Smooth muscle cell of bladder (primary cell): ENCODE data around the gene AAK1. TPM values are rescaled to one million over a fixed set of nuclear protein-coding genes. Genes with fewer than 3 reads are reported as not detected.

ENCODE experiments used
- total RNA-seq: library from RNA; depleted of rRNA; stranded (reverse); fragments of >200 nt; gene quantifications from 2 replicates; pipeline ENCODE4 v1.2.3, GENCODE V29; 2014

Gene AAK1
- 17.5 and 20.7 TPM in 2 replicates for total RNA-seq

DNA sequence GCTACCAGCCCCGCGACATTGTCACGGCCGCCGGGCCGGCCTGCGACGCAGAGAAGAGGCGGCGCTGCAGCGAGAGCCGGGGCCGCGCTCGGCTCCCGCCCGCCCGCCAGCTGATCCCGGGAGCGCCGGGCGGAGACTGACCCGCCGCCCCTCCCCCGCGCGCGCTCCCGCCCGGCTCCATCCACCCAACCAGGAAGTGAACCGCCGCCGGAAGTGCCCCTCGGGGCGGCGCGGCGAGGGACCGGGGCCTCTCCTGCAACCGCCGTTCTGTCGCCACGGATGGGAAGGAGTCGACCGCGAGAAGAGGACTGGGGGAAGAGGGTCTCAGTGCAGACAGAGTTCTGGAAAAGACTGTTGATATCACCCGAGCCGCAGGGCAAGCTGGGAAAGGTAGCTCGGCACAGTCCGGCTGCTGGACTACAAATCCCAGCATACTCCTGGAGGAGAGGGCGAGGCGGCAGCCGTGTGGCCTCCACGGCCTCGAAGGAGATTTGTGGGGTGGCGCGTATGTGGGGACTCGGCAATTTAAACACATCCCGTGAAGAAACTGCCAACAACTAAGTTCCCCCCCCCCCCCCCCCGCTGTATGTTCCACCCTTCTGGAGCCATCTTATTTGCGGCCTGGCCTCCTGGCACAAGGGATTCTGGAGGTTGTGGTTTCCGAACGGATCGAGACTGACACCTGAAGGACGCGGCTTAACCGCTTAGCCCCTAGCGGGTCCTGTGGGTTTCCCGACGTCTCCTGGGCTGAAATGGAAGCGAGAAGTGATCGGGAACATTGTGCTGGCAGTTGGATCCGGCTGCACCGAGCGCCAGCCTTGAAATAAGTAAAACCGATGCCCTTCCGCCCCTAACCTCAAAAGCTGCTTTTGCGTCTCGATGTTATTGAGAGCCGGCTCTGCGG lies at the start of gene AAK1:
Gene AAK1 (minus strand): TSS at position 138 of the 904 bp plus-strand sequence. CDS start 699 bp downstream, outside the sequence.

DNA sequence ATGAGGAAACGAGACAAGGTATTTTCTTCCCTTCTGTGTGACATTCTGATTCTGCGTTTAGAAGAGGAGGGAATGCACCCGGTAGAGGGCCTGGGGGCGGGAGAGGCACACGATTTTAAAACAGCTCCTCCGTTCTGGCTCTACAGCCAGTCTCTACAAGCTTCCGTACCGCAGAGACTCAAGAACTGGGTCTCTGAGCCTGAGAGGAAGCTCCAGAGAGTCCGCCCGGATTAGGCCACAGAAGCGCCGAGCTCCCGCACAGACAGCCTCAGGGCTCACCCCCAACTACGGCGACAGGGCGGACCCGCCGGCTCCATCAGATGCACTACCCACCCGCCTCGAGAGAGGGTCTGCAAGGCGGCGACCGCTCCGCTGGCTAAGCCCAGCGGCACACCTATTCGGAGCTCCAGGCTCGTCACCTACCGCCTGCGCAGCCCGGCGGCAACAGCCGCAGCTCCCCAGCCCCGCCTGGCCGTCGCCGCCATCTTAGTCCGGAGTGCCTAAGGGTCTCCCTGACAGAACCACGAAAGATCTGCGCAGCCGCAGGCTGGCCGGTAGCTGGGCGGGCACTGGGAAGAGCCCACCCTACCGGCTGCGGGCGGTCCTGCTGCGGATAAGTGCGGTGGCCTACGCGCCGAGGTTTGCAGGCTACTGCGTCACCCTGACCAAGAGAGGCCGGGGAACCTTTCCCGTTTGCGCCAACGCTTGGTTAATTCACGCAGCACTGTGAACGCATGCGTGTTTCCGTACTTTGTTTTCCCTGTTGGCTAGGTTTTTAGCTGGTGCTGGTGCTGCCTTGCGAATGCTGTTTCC lies 206.4 kb downstream of the AAK1 start, which contains the start of gene NFU1:
Gene NFU1 (minus strand): TSS at position 498 of the 813 bp plus-strand sequence. CDS start 13 bp downstream, at position 485.

Other genes with a start within 250 kb of the AAK1 start
- gene NFU1, start 206.3 kb downstream of the AAK1 start, total RNA-seq = 46.7 and 46.9 TPM in 2 replicates
- 50.9 and 87.0 TPM in 2 replicates for gene ANXA4, start 98.4 kb upstream of the AAK1 start, total RNA-seq
- gene GMCL1, start 185.9 kb upstream of the AAK1 start, total RNA-seq = 5.7 and 8.5 TPM in 2 replicates